GM04503 (cell line): ENCODE measurements around the gene CEMP1.

ENCODE experiments used
- DNase-seq: peaks from one replicate; pipeline ENCODE4 v3.0.0-alpha.2; 2012; ENCODE audit warnings: low read depth

The CEMP1 gene

GRCh38 chr16:2483939-2484897, 47.0 kb downstream of the CEMP1 start:
- DNase-seq: no peak

- DNase-seq: no peak
Measured at GRCh38 chr16:2482708-2483534, 48.3 kb downstream of the CEMP1 start.

- DNase-seq: no peak
Measured at GRCh38 chr16:2482249-2482648, 49.0 kb downstream of the CEMP1 start.

GRCh38 chr16:2481676-2482075, 49.5 kb downstream of the CEMP1 start:
- DNase-seq: no peak

GRCh38 chr16:2480948-2481347, 50.3 kb downstream of the CEMP1 start:
- no peak for DNase-seq
